GM10266 (cell line): ENCODE data around the gene EYS.

Source experiments
- DNase-seq: peaks from one replicate; pipeline ENCODE4 v3.0.0; 2012; ENCODE audit errors: extremely low spot score
- TF ChIP-seq, protein P1 (sequence below): IDR thresholded peaks from 2 replicates; pipeline ENCODE4 v1.5.1; 2012; ENCODE audit warnings: mild to moderate bottlenecking, low read depth; ENCODE audit not compliant: control insufficient read depth, insufficient read depth; ENCODE audit errors: missing control alignments

Gene EYS

DNA sequence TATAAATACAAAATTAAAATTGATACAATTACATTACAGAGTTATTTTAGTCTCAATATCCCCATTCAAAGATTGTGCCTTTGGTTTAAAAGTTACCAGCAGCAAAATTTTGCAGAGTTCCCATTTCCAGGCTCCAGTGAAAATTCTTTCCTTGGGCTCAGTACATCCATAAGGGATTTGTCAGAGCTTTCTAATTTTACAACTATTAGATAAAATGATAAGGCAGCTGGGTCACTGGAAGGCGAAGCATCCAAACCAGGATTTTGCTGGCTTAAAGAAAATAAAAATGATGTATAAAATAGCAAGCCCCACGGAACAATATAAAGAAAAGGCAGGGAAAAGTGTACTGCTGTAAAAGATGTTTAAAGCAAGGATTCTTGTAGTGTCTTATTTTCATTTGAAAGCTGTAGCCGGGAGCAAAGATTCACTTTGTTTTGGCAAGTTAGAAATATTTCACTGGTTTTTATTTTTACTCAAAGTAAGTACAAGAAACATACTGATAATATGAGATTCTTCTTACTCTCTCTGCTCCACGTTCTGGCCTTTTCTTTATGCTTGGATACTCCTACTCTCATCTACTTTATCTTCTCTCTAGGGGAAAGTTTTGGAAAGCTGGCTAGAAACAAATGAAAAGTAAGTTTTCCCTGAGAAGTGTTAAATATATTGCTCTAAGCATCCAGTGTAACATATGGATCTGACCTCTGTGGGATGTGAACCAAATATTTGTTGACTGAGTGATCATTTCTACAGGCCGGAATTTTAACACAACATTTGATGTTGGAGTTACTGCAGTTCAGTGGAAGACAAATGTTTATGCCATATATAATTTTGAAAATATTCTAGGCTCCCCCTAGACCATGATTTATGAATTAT, 1583.0 kb downstream of the EYS start:
- DNase-seq, result no peak
- TF ChIP-seq, protein P1, sequence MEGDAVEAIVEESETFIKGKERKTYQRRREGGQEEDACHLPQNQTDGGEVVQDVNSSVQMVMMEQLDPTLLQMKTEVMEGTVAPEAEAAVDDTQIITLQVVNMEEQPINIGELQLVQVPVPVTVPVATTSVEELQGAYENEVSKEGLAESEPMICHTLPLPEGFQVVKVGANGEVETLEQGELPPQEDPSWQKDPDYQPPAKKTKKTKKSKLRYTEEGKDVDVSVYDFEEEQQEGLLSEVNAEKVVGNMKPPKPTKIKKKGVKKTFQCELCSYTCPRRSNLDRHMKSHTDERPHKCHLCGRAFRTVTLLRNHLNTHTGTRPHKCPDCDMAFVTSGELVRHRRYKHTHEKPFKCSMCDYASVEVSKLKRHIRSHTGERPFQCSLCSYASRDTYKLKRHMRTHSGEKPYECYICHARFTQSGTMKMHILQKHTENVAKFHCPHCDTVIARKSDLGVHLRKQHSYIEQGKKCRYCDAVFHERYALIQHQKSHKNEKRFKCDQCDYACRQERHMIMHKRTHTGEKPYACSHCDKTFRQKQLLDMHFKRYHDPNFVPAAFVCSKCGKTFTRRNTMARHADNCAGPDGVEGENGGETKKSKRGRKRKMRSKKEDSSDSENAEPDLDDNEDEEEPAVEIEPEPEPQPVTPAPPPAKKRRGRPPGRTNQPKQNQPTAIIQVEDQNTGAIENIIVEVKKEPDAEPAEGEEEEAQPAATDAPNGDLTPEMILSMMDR, result no peak

DNA sequence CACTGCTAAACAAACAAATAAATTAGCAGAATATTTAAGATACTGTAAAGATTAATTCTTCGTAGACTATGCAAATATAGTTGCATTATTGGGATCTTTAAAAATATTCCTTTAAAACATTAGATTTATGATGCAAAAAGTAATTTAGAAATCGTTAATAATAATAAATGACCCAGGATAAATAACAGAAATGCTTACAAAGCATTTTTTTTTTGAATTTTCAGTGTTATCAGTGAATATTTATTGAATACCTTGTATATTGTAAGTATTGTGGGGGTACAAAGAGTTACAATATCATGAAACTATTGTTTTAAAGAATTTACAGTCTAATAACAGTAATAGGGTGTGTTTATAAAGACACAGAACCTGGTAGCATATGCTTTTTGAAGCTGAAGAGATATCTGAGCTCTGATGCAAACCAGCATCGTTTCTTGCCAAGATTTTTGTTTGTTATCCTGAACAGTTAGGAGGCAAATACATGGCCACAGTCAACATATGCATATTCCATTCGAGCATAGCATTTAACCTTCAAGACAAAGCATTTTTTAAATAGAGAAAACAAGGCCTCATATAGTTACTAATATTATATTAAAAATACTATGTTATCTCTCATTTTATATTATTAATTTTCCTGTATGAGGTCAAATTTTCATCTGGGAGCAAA, 1584.2 kb downstream of the EYS start:
- DNase-seq, result no peak
- TF ChIP-seq, protein P1, result no peak

DNA sequence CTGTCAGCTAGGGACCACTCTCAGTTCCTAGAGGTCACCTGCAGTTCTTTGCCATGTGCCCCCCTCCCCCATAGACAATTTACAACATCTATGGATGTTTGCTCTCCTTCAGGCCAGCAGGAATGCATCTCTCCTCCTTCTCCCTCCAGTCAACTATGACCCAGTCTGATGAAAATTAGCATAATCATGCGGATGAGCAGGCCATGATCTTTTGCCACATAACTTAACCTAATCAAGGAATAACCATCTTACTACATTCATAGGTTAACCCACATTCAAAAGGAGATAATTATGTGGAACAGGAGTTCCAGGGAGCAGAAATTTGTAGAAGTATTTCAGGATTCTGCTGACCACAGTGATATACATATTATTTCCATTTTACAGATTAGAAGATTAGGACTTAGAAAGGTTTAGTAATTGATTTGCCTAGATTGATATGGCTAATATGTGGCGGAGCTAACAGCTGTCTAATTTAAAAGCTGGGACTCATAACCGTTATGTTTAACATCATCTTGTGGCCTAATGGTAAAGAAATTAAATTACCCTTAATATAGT, 1585.9 kb downstream of the EYS start:
- DNase-seq, result no peak
- TF ChIP-seq, protein P1, result no peak

DNA sequence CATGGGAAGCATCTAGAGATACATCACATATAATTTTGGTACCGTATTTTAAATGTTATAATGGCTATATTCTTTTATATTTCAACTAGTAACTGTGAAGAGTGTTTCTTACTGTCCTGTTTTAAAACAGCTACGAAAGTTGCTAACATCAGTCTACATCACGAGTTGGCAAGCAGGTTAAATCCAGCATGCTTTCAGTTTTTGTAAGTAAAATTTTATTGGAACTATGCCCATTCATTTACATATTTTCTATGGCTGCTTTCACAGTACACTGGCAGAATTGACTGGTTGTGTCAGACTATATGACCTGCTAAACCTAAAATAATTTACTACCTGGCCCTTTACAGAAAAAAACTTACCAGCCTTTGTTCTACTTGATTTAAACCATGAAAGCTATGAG, 1593.3 kb downstream of the EYS start:
- DNase-seq, result no peak
- TF ChIP-seq, protein P1, result no peak

DNA sequence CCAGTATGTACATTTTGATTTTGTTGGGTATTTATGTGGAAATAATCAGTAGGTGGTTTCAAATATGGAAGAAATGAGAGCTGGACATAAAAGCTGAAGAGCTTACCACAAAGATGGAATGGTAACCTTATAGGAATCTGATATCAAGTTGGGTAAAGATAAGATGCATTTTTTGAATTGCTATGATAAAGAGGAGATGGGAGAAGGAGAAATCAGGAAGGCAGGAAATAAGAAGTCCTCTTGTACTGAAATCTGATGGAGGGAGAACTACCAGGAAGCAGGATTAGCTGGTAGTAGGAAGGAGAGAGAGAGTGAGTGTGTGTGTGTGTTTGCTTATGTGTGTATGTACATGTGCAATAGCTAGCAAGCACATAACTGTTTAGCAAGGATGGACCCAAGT, 1603.0 kb downstream of the EYS start:
- DNase-seq, result no peak
- TF ChIP-seq, protein P1, result no peak

DNA sequence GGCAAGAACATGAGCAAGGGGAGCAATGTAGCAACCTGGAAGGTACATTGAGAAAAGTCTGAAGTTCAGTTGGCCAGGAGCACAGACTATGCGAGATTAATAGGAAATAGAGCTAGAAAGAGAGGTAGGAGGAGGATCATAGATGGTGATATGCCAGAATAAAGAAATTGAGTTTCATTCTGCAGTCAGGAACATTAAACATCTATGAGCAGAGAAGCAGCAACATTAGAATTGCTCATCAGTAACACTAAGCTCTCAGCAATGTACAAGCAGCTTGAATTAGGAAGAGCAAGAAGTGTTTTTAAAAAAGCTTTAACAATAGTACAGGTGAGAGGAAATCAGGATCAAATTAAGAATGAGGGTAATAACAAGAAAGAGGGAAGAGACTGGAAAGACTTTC, 1603.5 kb downstream of the EYS start:
- TF ChIP-seq, protein P1, result no peak
- DNase-seq, result no peak

DNA sequence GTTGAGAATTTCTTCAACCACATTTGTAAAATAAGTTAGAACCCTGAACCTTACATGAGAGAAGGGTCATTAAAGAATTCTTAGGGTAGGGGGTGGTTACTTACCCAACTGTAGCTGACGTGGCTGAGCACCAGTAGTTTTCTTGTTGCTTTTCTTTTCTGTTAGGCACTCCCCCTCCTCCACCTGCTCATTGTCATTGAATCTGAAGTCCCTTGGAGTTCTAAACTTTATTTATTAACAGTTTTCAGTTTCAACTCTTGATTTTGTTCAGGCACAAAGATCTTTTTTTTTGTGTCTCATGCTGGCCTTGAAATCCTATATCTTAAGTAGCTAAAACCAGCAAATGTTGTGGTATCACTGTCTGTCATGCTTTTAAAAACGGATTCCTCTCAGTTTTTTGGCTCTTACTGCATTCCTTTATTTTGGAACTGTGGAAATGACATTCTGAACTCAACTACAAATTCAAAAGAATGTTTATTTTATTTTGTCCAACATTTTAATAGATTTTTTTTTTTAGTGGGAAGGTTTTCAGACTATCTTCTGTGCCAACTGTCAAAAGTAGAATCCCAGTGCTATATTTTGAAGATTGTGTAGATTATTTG, 1606.2 kb downstream of the EYS start:
- TF ChIP-seq, protein P1, result no peak
- no peak for DNase-seq
